Loucy (cell line): ENCODE results near the gene THADA.

Source experiments
- H2AFZ ChIP-seq: fragments of 200-600 bp; sonication (generic); 2 replicates; pipeline ENCODE4 v1.6.0; 2016; ENCODE audit warnings: antibody characterized with exemption, mild to moderate bottlenecking, low read length, moderate library complexity
- H3F3A ChIP-seq: fragments of 200-600 bp; 2 replicates; pipeline ENCODE4 v1.6.0; 2016; ENCODE audit warnings: antibody characterized with exemption, low read depth, mild to moderate bottlenecking
- H3K27me3 ChIP-seq: fragments of 200-600 bp; sonication (generic); 2 replicates; pipeline ENCODE4 v1.6.1; 2014; ENCODE audit warnings: low read length, mild to moderate bottlenecking; ENCODE audit not compliant: insufficient read depth, poor library complexity, severe bottlenecking
- H3K36me3 ChIP-seq: fragments of 200-600 bp; sonication (generic); 2 replicates; pipeline ENCODE4 v1.6.1; 2016; ENCODE audit warnings: low read length; ENCODE audit not compliant: insufficient read depth
- H3K4me1 ChIP-seq: fragments of 200-600 bp; sonication (generic); 2 replicates; pipeline ENCODE4 v1.5.1; 2014; ENCODE audit warnings: low read length, mild to moderate bottlenecking; ENCODE audit not compliant: insufficient read depth, poor library complexity, severe bottlenecking
- H3K4me2 ChIP-seq: fragments of 200-600 bp; sonication (generic); 2 replicates; pipeline ENCODE4 v1.6.0; 2014; ENCODE audit warnings: antibody characterized with exemption, low read length, low read depth, mild to moderate bottlenecking; ENCODE audit not compliant: poor library complexity, severe bottlenecking
- H3K4me3 ChIP-seq: fragments of 200-600 bp; sonication (generic); 2 replicates; pipeline ENCODE4 v1.5.1; 2014; ENCODE audit warnings: low read length, mild to moderate bottlenecking, mixed read lengths; ENCODE audit not compliant: poor library complexity, severe bottlenecking
- H3K79me2 ChIP-seq: fragments of 200-600 bp; sonication (generic); 2 replicates; pipeline ENCODE4 v1.6.1; 2014; ENCODE audit warnings: low read length; ENCODE audit not compliant: insufficient read depth
- H3K9ac ChIP-seq: fragments of 200-600 bp; sonication (generic); 2 replicates; pipeline ENCODE4 v1.6.0; 2014; ENCODE audit warnings: mild to moderate bottlenecking, low read depth, low read length, moderate library complexity; ENCODE audit not compliant: poor library complexity, severe bottlenecking
- H3K9me2 ChIP-seq: fragments of 200-600 bp; sonication (generic); replicated peaks from 2 replicates; pipeline ENCODE4 v1.6.1; 2016; ENCODE audit warnings: low read depth, low read length, mixed read lengths
- H3K9me3 ChIP-seq: fragments of 200-600 bp; sonication (generic); 2 replicates; pipeline ENCODE4 v1.6.1; 2014; ENCODE audit warnings: mild to moderate bottlenecking, antibody characterized with exemption, low read length, low read depth; ENCODE audit not compliant: insufficient read depth
- H4K20me1 ChIP-seq: fragments of 200-600 bp; sonication (generic); 2 replicates; pipeline ENCODE4 v1.6.0; 2014; ENCODE audit warnings: antibody characterized with exemption, low read length, mild to moderate bottlenecking; ENCODE audit not compliant: insufficient read depth, poor library complexity, severe bottlenecking
- CTCF ChIP-seq: fragments of 200-600 bp; sonication (generic); conservative IDR thresholded peaks from 2 replicates; pipeline ENCODE4 v1.5.1; 2014; ENCODE audit warnings: mild to moderate bottlenecking, antibody characterized with exemption, low read length
- EZH2phosphoT487 ChIP-seq: fragments of 200-600 bp; IDR thresholded peaks from 2 replicates; pipeline ENCODE4 v1.6.1; 2018; ENCODE audit warnings: antibody characterized with exemption, mild to moderate bottlenecking, moderate library complexity, borderline replicate concordance

Gene THADA

GRCh38 chr2:43220229-43220751, 375.5 kb downstream of the THADA start:
- H3K4me2 ChIP-seq = peak overlapping the region; percentile 97
- H3K9me2 ChIP-seq = no peaks in the 10 kb centered on the region
- H3K9ac ChIP-seq = peak overlapping the region; percentile 100
- peaks cover 52% of the 10 kb centered on the region for H3K4me1 ChIP-seq
- no peak for TF ChIP-seq CTCF
- peak overlapping the region; percentile 91; the same call in 1 of the 2 replicates for H2AFZ ChIP-seq
- peaks cover 27% of the 10 kb centered on the region for H3K36me3 ChIP-seq
- peak overlapping the region; percentile 97 for H3K4me3 ChIP-seq
- no peaks in the 10 kb centered on the region for H3K27me3 ChIP-seq
- peaks cover 23% of the 10 kb centered on the region for H3F3A ChIP-seq
- no peaks in the 10 kb centered on the region for H3K9me3 ChIP-seq
- H3K79me2 ChIP-seq = peaks cover 52% of the 10 kb centered on the region
- H4K20me1 ChIP-seq = peaks cover 33% of the 10 kb centered on the region

- Histone ChIP-seq H3K79me2 (peaks cover 45% of the 10 kb centered on the region), H3K4me2 (peak overlapping the region; percentile 97), H3K4me3 (peak overlapping the region; percentile 97), H3K4me1 (peaks cover 52% of the 10 kb centered on the region), H4K20me1 (peaks cover 31% of the 10 kb centered on the region), H3K9me3 (no peaks in the 10 kb centered on the region), H3K9ac (peak overlapping the region; percentile 100), H2AFZ (peak overlapping the region; percentile 91), H3K9me2 (no peaks in the 10 kb centered on the region), H3F3A (peaks cover 23% of the 10 kb centered on the region), H3K27me3 (no peaks in the 10 kb centered on the region), H3K36me3 (peaks cover 22% of the 10 kb centered on the region)
- TF ChIP-seq CTCF (peak; percentile 37), EZH2phosphoT487 (no peak)
Measured at GRCh38 chr2:43219383-43220228, 376.2 kb downstream of the THADA start.

- peaks cover 50% of the 10 kb centered on the region for H3K4me1 ChIP-seq
- peaks cover 16% of the 10 kb centered on the region for H3K36me3 ChIP-seq
- no peaks in the 10 kb centered on the region for H3K9me2 ChIP-seq
- no peak for TF ChIP-seq EZH2phosphoT487
- peaks cover 23% of the 10 kb centered on the region for H3F3A ChIP-seq
- H3K9ac ChIP-seq = peak overlapping the region; percentile 100
- H4K20me1 ChIP-seq = peaks cover 29% of the 10 kb centered on the region
- H2AFZ ChIP-seq = 0 out of 2 replicates have a peak overlapping the region, but pooled peaks have one; percentile 14
- no peaks in the 10 kb centered on the region for H3K9me3 ChIP-seq
- no peaks in the 10 kb centered on the region for H3K27me3 ChIP-seq
- H3K4me3 ChIP-seq = peak overlapping the region; percentile 97
- H3K79me2 ChIP-seq = peaks cover 37% of the 10 kb centered on the region
- H3K4me2 ChIP-seq = peak overlapping the region; percentile 97
Measured at GRCh38 chr2:43218702-43219382, 377.0 kb downstream of the THADA start.
